HG03558 (cell line): ENCODE data around the gene ZNF770.
"Not testable (repeated sequence)": the region's sequence is repeated elsewhere in the genome, so short reads cannot be mapped to it uniquely, and the experiment has no call there.

ENCODE experiments used
- ATAC-seq: cut with Tn5 transposase; IDR thresholded peaks from one replicate; pipeline ENCODE4 v1.9.1; 2021; ENCODE audit warnings: moderate number of reproducible peaks; ENCODE audit not compliant: unreplicated experiment; ENCODE audit errors: extremely low read depth

Gene ZNF770

DNA sequence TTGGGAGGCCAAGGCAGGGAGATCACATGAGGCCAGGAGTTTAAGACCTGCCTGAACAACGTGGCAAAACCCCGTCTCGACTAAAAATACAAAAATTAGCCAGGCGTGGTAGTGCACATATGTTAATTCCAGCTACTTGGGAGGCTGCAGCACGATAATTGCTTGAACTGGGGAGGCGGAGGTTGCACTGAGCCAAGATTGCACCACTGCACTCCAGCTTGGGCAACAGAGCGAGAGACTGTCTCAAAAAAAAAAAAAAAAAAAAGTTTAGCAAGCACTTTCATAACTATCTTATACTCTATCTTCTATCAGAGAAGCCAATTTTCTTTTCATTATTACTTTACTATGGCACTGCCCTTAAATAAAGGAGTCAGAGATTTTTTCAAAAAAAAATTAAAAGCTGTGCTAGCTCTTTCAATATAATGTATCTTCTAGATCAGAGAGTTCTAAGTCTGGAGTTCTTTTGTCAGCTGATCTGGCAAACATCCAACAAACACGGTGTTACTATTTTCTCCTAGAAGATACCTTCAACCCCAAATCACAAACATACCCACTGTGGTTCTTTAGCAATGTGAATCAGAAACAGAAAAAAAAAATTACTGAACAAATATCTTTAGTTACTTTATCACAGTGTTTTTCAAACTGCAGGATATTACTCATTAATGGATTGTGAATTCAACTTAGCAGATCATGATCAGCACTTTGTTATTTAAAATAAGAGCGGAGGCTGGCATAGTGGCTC, 3.0 kb downstream of the ZNF770 start:
- ATAC-seq: no peak

- no peak for ATAC-seq
These were observed 11.3 kb downstream of the ZNF770 start for GRCh38 chr15:34976743-34977142.

- ATAC-seq: no peak
These were observed 12.0 kb downstream of the ZNF770 start for GRCh38 chr15:34976073-34976472.

DNA sequence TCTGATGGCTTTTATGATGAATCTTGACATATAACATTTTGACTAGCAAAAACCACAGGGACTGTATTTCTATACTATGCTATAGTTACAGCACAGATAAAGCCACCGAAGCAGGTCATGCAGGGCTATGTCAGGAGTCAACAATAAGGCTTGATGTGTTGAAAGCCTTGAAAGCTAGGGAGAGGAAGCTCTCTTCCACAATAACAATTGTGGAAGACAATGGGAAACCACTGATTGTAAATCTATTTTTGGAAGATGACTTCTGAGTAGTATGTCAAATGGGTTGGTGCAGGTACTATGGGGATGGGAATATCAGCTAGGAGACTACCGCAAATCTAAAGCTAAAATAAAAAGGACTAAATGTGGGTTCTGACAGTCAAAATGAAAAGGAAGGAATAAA, 14.6 kb downstream of the ZNF770 start:
- no peak for ATAC-seq

DNA sequence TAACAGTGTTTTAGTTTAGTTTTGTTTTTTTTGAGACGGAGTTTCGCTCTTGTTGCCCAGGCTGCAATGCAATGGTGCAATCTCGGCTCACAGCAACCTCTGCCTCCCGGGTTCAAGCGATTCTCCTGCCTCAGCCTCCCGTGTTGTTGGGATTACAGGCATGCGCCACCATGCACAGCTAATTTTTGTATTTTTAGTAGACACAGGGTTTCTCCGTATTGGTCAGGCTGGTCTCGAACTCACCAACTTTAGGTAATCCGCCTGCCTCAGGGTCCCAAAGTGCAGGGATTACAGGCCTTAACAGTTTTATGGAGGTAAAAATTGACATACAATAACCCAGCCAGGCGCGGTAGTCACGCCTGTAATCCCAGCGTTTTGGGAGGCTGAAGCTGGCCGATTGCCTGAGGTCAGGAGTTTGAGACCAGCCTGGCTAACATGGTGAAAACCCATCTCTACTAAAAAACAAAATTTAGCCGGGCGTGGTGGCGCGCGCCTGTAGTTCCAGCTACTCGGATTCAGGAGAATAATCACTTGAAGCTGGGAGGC, 17.9 kb downstream of the ZNF770 start:
- peak; percentile 1 for ATAC-seq

DNA sequence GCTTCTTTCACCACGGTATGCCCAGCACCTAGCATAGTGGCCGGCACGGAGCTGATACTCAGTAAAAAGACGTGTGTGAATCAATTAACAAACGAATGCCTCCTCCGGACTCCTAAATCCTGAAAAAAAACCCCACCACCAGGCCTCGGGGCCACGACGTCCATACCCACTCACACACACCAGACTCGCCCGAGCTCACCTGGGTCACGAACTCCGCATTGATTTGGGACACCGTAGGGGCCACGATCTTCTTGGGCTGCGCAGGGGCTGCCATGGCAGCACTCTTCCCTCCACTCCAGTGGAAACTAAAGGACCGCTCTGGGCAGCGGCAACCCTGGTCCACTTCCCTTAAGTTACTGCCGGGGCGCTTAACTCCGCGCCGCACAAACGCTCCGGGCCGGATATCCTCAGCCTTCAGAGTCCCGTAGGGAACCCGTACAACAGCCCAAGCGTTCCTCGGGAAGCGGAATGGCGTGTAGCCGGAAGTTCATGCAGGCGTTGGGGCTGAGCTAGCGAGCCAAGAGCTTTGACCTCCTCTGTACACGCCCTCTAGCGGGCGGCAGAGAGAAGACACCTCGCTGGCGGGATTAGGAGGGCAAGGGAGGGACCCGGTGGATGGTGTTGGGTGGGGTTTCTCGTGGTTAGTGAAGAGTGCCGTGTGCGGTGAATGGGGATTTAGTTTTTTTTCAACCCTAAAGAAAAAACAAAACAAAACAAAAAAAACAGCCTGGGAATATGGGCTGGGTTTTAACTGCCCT, 18.6 kb downstream of the ZNF770 start, which contains the start of gene AQR:
AQR (minus strand) TSS at position 403 of the 758 bp plus-strand sequence; CDS start at position 274, 129 bp downstream.
- ATAC-seq: peak; percentile 94

- no peak for ATAC-seq
These were observed 23.8 kb downstream of the ZNF770 start for GRCh38 chr15:34964277-34964676.

GRCh38 chr15:34953851-34954250, 34.2 kb downstream of the ZNF770 start:
- ATAC-seq: no peak

DNA sequence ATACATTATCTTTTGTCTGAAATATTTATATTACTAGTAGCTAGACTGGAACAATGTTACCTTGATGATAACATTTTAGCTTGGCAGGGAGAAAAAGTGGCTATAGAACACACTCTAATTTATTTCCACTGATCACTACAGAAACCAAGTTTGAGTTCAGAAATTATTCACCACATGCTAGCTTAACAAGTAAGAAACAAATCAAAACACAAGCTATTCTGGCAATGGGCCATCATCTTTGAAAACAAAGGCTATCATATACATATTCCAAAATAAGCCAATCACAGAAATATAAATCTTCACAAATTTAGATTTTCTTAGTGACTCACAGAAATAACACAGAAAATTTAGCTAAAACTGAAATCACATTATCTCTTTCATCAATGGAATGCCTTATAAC, 35.6 kb downstream of the ZNF770 start:
- ATAC-seq: no peak

DNA sequence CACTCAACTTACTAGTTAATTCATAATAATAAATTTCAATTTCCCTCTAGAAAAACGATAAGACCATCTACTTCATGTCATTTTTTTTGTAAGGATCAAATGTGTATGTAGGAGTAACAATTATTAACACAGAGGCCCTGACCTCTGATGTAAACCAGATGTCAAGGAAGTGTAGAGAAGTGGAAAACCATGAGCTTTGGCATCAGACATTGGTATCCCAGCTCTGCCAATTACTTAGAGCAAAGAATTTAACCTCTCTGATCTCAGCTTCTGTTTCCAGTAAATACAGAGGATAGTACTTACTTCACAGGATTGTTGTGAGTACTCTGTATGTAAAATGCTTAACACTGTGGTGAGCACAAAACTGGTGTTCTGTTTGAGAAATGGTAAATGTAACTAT, 36.1 kb downstream of the ZNF770 start:
- no peak for ATAC-seq

GRCh38 chr15:34944936-34945335, 43.2 kb downstream of the ZNF770 start:
- no peak for ATAC-seq

- ATAC-seq: no peak
These were observed 44.4 kb downstream of the ZNF770 start for GRCh38 chr15:34943711-34944110.

DNA sequence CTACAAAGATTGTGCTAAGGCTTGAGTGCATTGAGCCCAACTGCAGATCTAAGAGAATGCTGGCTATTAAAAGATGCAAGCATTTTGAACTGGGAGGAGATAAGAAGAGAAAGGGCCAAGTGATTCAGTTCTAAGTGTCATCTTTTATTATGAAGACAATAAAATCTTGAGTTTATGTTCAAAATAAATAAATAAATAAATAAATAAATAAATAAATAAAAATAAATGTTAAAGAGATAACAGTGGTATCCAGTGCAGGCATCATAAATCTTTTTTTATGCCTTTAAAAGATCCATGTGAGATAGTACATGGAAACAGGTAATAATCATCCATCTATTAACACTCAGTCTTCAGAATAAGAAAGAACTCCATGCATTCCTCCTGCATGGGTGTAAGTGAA, 44.8 kb downstream of the ZNF770 start:
- ATAC-seq: not testable (repeated sequence)

DNA sequence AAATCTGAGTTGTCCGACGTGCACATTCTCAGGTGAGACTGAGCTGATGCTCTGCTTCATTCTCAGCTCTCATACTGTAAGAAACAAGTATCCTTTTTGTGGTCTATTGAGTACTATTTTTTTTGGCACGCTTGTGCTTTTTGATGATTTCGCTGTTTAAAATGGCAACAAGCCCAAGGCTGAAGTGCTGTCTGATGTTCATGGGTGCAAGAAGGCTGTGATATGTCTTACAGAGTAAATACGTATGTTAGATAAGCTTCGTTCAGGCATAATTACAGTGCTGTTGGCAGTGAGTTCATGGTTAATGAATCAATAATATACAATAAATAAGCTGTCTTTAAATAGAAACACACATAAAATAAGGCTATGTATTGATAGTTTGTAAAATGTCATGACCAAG, 45.7 kb downstream of the ZNF770 start:
- no peak for ATAC-seq

DNA sequence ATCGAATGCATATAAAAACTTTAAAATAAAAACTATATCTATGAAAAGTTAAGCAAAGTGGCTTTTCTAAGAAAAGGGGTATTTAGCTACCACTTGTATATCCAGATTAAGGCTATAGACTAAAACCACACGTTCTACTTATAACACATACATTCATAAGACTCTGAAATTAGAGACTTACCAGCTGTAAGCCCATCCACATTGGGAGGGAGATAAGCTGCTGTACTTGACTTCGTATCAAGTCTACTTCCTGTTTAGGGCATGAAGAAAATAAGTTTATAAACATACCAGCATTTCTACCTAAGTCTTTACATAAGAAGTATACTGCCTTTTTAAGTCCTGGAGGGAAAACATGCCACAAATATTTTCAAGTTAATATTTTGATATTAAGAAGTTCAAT, 46.3 kb downstream of the ZNF770 start:
- ATAC-seq: no peak

DNA sequence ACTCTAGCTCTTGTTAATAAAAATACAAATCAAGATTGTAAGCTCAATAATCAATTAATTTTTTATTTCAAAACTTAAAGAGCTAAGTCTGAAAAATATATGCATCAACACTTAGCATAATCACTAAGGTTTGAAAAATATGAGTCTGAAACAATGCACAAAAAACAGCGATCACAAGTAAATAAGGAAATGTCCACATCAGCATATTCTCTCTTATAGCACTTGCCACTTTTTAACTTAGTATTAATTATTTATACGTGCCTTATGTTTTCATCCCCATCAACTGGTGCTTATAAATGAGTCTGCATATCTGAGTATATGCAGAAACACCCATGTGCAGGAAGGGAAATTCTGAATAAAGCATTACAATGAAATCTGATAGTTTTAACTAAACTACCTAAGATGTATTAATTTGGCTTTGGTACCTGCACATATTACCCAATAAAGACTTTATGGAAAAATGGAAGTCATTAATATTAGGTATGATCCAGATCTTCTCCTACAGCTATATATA, 46.8 kb downstream of the ZNF770 start:
- ATAC-seq: no peak

DNA sequence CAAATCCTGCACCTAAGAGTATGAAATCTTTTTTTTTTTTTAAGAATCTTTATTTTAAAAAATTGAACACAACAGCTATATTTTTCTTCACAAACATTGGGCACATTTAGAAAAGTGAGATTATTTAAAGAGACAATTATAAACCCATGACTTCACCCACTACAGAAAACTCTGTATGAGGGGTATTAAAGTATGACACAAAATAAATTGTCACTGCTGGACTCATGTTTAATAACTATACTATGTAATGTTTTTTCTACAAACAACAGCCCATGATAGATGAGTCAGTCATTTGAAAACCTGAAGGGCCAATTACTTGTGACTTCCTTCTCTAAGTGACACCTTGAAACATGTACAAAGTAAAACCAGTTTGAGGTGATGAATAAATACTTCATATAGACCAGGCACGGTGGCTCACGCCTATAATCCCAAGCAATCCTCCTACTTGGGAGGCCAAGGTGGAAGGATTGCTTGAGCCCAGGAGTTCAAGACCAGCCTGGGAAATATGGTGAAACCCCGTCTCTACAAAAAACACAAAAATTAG, 54.6 kb downstream of the ZNF770 start:
- ATAC-seq: no peak

- not testable (repeated sequence) for ATAC-seq
These were observed 59.7 kb downstream of the ZNF770 start for GRCh38 chr15:34928349-34928748.
